ENCODE measurements around the gene CDH23.

The CDH23 gene

DNA sequence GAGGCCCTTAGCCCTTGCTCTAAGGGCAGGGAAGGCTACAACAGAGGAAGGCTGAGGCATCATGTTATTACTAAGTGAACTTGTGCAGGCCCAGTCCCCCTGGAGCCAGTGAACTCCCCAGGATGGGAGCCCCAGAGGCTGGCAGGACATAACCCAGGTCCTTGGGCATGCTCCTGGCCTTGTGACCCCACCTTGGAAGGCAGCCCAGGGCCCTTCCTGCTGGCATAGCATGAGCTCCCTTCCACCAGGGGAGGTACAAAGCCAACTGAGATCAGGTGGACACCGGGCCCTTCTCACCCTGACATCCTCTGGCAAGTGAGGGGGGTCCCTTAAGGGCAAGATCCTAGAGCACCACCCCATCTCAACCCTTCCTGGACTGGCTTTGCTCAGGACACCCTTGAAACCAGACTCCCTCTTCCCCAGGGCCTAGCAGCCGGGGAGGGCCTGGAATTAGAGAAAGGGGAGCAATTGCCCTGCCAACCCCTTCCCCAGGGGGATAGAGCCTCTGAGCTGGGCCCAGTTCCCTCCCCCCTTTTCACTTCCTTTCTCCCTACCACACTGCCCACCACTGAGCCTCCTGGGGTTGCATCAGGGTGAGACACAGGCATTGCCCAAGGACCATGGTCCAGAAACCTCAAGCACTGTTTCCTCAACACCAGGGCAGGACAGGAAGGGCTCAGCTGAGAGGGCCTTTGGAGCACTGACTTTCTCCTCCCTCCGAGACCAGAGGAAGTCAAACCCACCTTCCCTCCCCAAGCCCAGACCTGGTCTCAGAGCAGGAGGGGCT, 378.4 kb downstream of the CDH23 start:
- in situ Hi-C loops (cut with HindIII; ENCODE audit: low sequenced_read_pairs) = no loop called here

DNA sequence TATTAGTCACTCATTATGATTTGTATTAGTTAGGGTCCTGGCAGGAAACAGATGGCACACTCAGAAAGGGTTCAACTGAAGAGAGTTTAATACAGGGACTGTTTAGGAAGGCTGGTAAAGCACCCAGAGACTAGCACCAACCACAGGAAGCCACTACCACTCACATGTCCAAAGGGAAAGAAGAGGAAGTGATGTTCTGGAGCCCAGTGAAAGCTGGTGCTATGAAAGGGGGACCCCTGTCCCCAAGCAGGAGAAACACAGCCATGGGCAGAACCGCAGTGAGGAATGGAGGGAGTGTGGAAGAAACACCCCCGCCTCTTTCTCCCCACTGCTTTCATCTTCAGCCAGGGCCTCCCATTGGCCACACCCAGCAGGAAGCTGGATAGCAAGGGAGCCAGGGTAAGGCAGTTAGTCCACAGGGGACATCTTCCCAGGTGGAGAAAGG, 379.8 kb downstream of the CDH23 start:
- in situ Hi-C loops (cut with HindIII; ENCODE audit: low sequenced_read_pairs) = no loop called here

GRCh38 chr10:71777213-71777985, 380.7 kb downstream of the CDH23 start:
- in situ Hi-C loops (cut with HindIII; ENCODE audit: low sequenced_read_pairs) = no loop called here

GRCh38 chr10:71778071-71778825, 381.5 kb downstream of the CDH23 start:
- in situ Hi-C loops (cut with HindIII; ENCODE audit: low sequenced_read_pairs) = no loop called here

GRCh38 chr10:71779641-71780040, 382.9 kb downstream of the CDH23 start:
- in situ Hi-C loops (cut with HindIII; ENCODE audit: low sequenced_read_pairs) = no loop called here

DNA sequence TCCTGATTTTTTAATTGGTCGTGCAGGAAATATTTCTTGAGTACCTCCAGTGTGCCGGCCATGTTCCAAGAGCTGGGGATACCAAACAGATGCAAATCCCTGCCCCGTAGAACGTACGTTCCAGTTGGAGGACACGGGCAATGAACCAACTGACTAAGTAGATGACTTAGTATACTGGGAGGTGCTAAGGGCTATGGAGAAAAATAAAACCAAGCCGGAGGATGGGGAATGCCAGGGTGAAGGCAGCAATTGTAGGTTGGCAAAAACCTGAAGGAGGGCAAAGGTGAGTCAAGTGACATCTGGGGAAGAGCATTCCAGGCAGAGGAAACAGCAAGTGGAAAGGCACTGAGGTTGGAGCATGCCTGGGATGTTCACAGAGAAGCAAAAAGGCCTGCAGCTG, 383.4 kb downstream of the CDH23 start:
- in situ Hi-C loops (cut with HindIII; ENCODE audit: low sequenced_read_pairs) = no loop called here

- in situ Hi-C loops (cut with HindIII; ENCODE audit: low sequenced_read_pairs) = no loop called here
Measured at GRCh38 chr10:71780719-71781118, 384.0 kb downstream of the CDH23 start.

GRCh38 chr10:71782221-71782916, 385.6 kb downstream of the CDH23 start:
- in situ Hi-C loops (cut with HindIII; ENCODE audit: low sequenced_read_pairs) = no loop called here

GRCh38 chr10:71782917-71783490, 386.3 kb downstream of the CDH23 start:
- in situ Hi-C loops (cut with HindIII; ENCODE audit: low sequenced_read_pairs) = no loop called here

GRCh38 chr10:71783917-71784678, 387.4 kb downstream of the CDH23 start:
- in situ Hi-C loops (cut with HindIII; ENCODE audit: low sequenced_read_pairs) = no loop called here

GRCh38 chr10:71784679-71785272, 388.1 kb downstream of the CDH23 start:
- in situ Hi-C loops (cut with HindIII; ENCODE audit: low sequenced_read_pairs) = no loop called here

- in situ Hi-C loops (cut with HindIII; ENCODE audit: low sequenced_read_pairs) = no loop called here
Measured at GRCh38 chr10:71788954-71789353, 392.2 kb downstream of the CDH23 start.

GRCh38 chr10:71789871-71790270, 393.2 kb downstream of the CDH23 start:
- in situ Hi-C loops (cut with HindIII; ENCODE audit: low sequenced_read_pairs) = no loop called here

GRCh38 chr10:71790749-71791440, 394.2 kb downstream of the CDH23 start:
- in situ Hi-C loops (cut with HindIII; ENCODE audit: low sequenced_read_pairs) = no loop called here

- in situ Hi-C loops (cut with HindIII; ENCODE audit: low sequenced_read_pairs) = loop anchor here (5.0 kb wide), 1 partner anchor 98 kb away; no protein-coding TSS in a partner anchor
Measured at GRCh38 chr10:71795248-71795647, 398.5 kb downstream of the CDH23 start.

- in situ Hi-C loops (cut with HindIII; ENCODE audit: low sequenced_read_pairs) = loop anchor here (5.0 kb wide), 1 partner anchor 100 kb away; no protein-coding TSS in a partner anchor
Measured at GRCh38 chr10:71796749-71797405, 400.2 kb downstream of the CDH23 start.

GRCh38 chr10:71797533-71798307, 401.0 kb downstream of the CDH23 start:
- in situ Hi-C loops (cut with HindIII; ENCODE audit: low sequenced_read_pairs) = loop anchor here (5.0 kb wide), 1 partner anchor 100 kb away; no protein-coding TSS in a partner anchor

All from endothelial cell of hepatic sinusoid (primary cell).